ENCODE data around the gene EGR1.

DNA sequence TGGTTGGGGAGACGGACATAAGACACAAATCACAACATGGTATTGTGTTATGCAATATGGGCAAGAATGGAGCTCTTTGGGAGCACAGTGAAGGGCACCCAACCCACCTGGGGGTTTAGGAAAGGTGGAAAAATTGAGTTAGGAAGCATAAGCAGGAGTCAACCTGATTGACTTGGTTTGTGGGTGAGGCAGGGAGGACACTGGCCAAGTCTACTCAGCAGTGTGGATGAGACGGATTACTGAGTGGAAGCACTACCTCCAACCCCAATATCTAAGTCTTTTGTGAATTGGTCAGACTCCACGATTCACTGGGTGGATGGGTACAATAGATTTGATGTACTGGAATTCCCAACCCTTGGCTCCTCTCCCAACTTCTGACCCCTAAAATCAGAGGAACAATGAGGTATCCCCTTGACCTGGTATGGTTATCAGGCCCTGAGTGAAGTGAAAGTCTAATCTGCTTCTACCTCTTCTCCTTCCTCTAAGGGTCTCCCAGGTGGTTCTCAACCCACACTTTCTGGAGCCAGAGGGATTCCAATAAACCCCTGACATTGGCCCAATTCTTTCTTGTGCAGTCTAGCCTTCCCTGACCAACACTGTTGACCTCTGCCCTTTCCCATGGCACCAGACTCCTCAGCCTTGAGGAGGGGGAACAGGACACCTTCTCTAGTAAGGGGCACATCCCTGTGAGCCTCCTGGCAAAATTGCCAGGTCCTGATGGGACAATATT is 5.2 kb downstream of the EGR1 start:
- TF ChIP-seq CTCF (conservative IDR thresholded peaks at IDR 0.05) (no peak), ZFX (IDR thresholded peaks at IDR 0.05) (no peak)
